Measurements from ENCODE around the gene SRRM5. TPM values are rescaled to one million over a fixed set of nuclear protein-coding genes. Genes with fewer than 3 reads are reported as not detected.
"Not testable (repeated sequence)": the region's sequence is repeated elsewhere in the genome, so short reads cannot be mapped to it uniquely, and the experiment has no call there.

The SRRM5 gene
- total and polyA plus RNA-seq, 12 donors = 0.15 to 4.7 (median 0.28) TPM; not detected in 3

DNA sequence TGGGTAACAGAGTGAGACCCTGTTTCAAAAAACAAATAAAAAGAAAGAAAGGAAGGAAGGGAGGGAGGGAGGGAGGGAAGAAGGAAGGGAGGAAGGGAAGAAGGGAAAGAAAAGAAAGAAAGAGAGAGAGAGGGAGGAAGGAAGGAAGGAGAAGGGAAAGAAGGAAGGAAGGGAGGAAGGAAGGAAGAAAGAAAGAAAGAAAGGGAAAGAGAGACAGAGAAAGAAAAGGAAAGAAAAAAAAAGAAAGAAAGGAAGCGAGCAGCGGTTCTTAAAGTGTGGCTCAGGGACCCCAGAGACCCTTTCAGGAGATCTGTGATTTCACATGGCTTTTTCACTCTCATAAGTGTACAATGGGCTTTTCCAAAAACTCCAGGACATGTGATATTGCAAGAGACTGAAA lies 37.6 kb downstream of the SRRM5 start:
- peaks cover 0 to 17% of the 10 kb centered on the region in 2 donors for H3K36me3 ChIP-seq (replicated peaks in 1 of 2)
- no peak for TF ChIP-seq POLR2A (IDR thresholded peaks at IDR 0.05)
- TF ChIP-seq, protein P1, sequence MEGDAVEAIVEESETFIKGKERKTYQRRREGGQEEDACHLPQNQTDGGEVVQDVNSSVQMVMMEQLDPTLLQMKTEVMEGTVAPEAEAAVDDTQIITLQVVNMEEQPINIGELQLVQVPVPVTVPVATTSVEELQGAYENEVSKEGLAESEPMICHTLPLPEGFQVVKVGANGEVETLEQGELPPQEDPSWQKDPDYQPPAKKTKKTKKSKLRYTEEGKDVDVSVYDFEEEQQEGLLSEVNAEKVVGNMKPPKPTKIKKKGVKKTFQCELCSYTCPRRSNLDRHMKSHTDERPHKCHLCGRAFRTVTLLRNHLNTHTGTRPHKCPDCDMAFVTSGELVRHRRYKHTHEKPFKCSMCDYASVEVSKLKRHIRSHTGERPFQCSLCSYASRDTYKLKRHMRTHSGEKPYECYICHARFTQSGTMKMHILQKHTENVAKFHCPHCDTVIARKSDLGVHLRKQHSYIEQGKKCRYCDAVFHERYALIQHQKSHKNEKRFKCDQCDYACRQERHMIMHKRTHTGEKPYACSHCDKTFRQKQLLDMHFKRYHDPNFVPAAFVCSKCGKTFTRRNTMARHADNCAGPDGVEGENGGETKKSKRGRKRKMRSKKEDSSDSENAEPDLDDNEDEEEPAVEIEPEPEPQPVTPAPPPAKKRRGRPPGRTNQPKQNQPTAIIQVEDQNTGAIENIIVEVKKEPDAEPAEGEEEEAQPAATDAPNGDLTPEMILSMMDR (IDR thresholded peaks at IDR 0.05) = no peak
- intact Hi-C loops (cut with DNase I) = no loop called here

DNA sequence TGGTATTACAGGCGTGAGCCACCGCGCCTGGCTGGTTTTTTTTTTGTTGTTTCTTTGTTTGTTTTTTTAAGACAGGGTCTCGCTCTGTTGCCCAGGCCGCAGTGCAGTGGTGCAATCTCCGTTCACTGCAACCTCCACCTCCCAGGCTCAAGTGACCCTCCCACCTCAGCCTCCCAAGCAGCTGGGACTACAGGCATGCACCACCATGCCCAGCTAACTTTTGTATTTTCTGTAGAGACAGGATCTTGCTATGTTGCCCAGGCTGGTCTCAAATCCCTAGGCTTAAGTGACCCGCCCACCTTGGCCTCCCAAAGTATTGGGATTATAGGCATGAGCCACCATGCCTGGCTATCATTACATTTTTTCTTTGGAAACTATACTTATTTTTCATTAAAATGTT lies 38.4 kb downstream of the SRRM5 start:
- intact Hi-C loops (cut with DNase I) = loop anchor here (5.0 to 10.0 kb wide), 4 partner anchors 45 to 195 kb away; partner anchors contain the start of genes IRGQ (in 1 of the 2) and ZNF576 (in 1 of the 2)
- peaks cover 0 to 17% of the 10 kb centered on the region in 2 donors for H3K36me3 ChIP-seq (replicated peaks in 1 of 2)
- WGBS, 4 donors = 93 to 97% (median 95%) methylated on average over 7 of the region's 7 CpGs
- H3K27me3 ChIP-seq; H3K4me3 ChIP-seq; H3K27ac ChIP-seq; H3K9me3 ChIP-seq (replicated peaks in 1 of 3); H3K4me1 ChIP-seq (replicated peaks in 1 of 2); DNase-seq: not testable (repeated sequence)

More for the DNA sequence above, 37.6 kb downstream of the SRRM5 start:
- Histone ChIP-seq H3K27me3 (no peaks in the 10 kb centered on the region), H3K27ac (no peak overlapping the region), H3K4me3 (no peak overlapping the region), H3K9me3 (replicated peaks in 1 of 3) (no peaks in the 10 kb centered on the region), H3K4me1 (replicated peaks in 1 of 2) (no peaks in the 10 kb centered on the region)
- WGBS, 4 donors = 82 to 93% (median 89%) methylated on average over 2 of the region's 2 CpGs
- no peak for DNase-seq

GRCh38 chr19:43651758-43652545 lies 40.1 kb downstream of the SRRM5 start:
- Histone ChIP-seq H3K27me3 (no peaks in the 10 kb centered on the region), H3K27ac (peak overlapping the region in 1 of 5 donors; percentile 3), H3K4me1 (replicated peaks in 1 of 2) (no peaks in the 10 kb centered on the region), H3K36me3 (replicated peaks in 1 of 2) (peaks cover 0 to 17% of the 10 kb centered on the region in 2 donors), H3K9me3 (replicated peaks in 1 of 3) (no peaks in the 10 kb centered on the region), H3K4me3 (peak overlapping the region in 1 of 4 donors; percentile 31)
- 52 to 63% (median 53%) methylated on average over 13 to 14 of the region's 14 CpGs for WGBS, 4 donors
- intact Hi-C loops (cut with DNase I) = loop anchor here (5.0 to 10.0 kb wide), 4 partner anchors 47 to 197 kb away; partner anchors contain the start of genes IRGQ (in 1 of the 2) and ZNF576 (in 1 of the 2)
- DNase-seq = peak; percentile 67 to 86 (median 74)
- TF ChIP-seq, protein P1 (IDR thresholded peaks at IDR 0.05) = peak; percentile 75 to 84 (median 80)
- no peak for TF ChIP-seq POLR2A (IDR thresholded peaks at IDR 0.05)

- Histone ChIP-seq H3K4me3 (no peak overlapping the region), H3K27ac (no peak overlapping the region), H3K36me3 (replicated peaks in 1 of 2) (peaks cover 0 to 17% of the 10 kb centered on the region in 2 donors), H3K4me1 (replicated peaks in 1 of 2) (no peaks in the 10 kb centered on the region), H3K27me3 (no peaks in the 10 kb centered on the region), H3K9me3 (replicated peaks in 1 of 3) (no peaks in the 10 kb centered on the region)
- no peak for DNase-seq
- intact Hi-C loops (cut with DNase I) = loop anchor here (5.0 to 10.0 kb wide), 4 partner anchors 48 to 198 kb away; partner anchors contain the start of genes IRGQ (in 1 of the 2) and ZNF576 (in 1 of the 2)
- TF ChIP-seq, protein P1 (IDR thresholded peaks at IDR 0.05) = peak in 1 of 6 experiments; percentile 13
- no peak for TF ChIP-seq POLR2A (IDR thresholded peaks at IDR 0.05)
- 49 to 79% (median 66%) methylated on average over 4 to 5 of the region's 5 CpGs for WGBS, 4 donors
Measured at GRCh38 chr19:43652546-43652874, 40.6 kb downstream of the SRRM5 start.

All from adrenal gland (tissue), 12 donors.